K562 (cell line): Measurements from ENCODE around the gene NOL12. TPM values are rescaled to one million over a fixed set of nuclear protein-coding genes. Genes with fewer than 3 reads are reported as not detected.
A peak's percentile ranks its signal among the peaks of the same experiment; 100 is the strongest.

Experiments
- CTBP1 ChIP-seq: fragments of 450-650 bp; IDR thresholded peaks from 2 replicates; pipeline ENCODE4 v1.6.1; 2016; ENCODE audit warnings: borderline replicate concordance
- CTCF ChIP-seq, 3 experiments: IDR thresholded peaks in 2 of 3; conservative IDR thresholded peaks in 1 of 3; 2 replicates each; pipeline ENCODE4 v1.5.1; 2011 to 2012; ENCODE audit warnings: low read length in 3 of 3, mild to moderate bottlenecking in 3 of 3, control low read depth in 2 of 3, improper control_type of control experiment in 1 of 3, inconsistent platforms in 1 of 3, low read depth in 1 of 3, mixed read lengths in 1 of 3, moderate library complexity in 1 of 3; ENCODE audit not compliant: insufficient read depth in 2 of 3
- EHMT2 ChIP-seq: fragments of 450-650 bp; IDR thresholded peaks from 2 replicates; pipeline ENCODE4 v1.6.1; 2018; ENCODE audit warnings: antibody characterized with exemption
- ESRRB ChIP-seq: fragments of 250-450 bp; sonication (Bioruptor Pico); IDR thresholded peaks from 2 replicates; pipeline ENCODE4 v1.5.0; 2020; ENCODE audit warnings: mild to moderate bottlenecking, moderate library complexity, borderline replicate concordance
- FOXM1 ChIP-seq, 2 experiments: fragments of 450-650 bp in 1 of 2; sonication (generic) in 1 of 2; formaldehyde crosslinking in 1 of 2; IDR thresholded peaks; 2 replicates each; pipeline versions ENCODE4 v1.6.1 to v1.9.0; 2017 to 2022; ENCODE audit warnings: low read depth in 2 of 2, mild to moderate bottlenecking in 2 of 2, missing genetic modification reagents in 1 of 2, moderate library complexity in 1 of 2
- GTF2E2 ChIP-seq: fragments of 200-800 bp; sonication (Bioruptor generic); IDR thresholded peaks from 2 replicates; pipeline ENCODE4 v1.6.1; 2016; ENCODE audit warnings: missing genetic modification characterization, missing compliant biosample characterization
- HEY1 ChIP-seq: fragments of 250-450 bp; sonication (Bioruptor Pico); IDR thresholded peaks from 2 replicates; pipeline ENCODE4 v1.5.0; 2020; ENCODE audit warnings: mild to moderate bottlenecking, moderate library complexity, borderline replicate concordance
- KLF1 ChIP-seq: fragments of 450-650 bp; IDR thresholded peaks from 2 replicates; pipeline ENCODE4 v1.6.1; 2016; ENCODE audit warnings: missing genetic modification characterization, missing compliant biosample characterization
- MAFF ChIP-seq: IDR thresholded peaks from 2 replicates; pipeline ENCODE4 v1.6.1; 2012; ENCODE audit warnings: low read length, improper control_type of control experiment
- PHTF2 ChIP-seq: fragments of 250-450 bp; sonication (Bioruptor Pico); IDR thresholded peaks from 2 replicates; pipeline ENCODE4 v1.5.0; 2021; ENCODE audit warnings: mild to moderate bottlenecking
- POLR2B ChIP-seq: fragments of 450-650 bp; IDR thresholded peaks from 2 replicates; pipeline ENCODE4 v1.6.1; 2018; ENCODE audit warnings: low read depth; ENCODE audit not compliant: partially characterized antibody
- PRMT5 ChIP-seq: sonication (generic); formaldehyde crosslinking; IDR thresholded peaks from 2 replicates; pipeline ENCODE4 v1.5.0; 2020; ENCODE audit warnings: missing genetic modification reagents
- RCOR1 ChIP-seq, 2 experiments: IDR thresholded peaks; 2 replicates each; pipeline ENCODE4 v1.6.1; 2012; ENCODE audit warnings: low read depth in 2 of 2, low read length in 2 of 2, borderline replicate concordance in 1 of 2, improper control_type of control experiment in 1 of 2
- SMAD3 ChIP-seq: fragments of 450-650 bp; formaldehyde crosslinking; conservative IDR thresholded peaks from 2 replicates; pipeline ENCODE4 v1.4.0; 2020; ENCODE audit warnings: mild to moderate bottlenecking
- TFAP4 ChIP-seq: sonication (generic); formaldehyde crosslinking; IDR thresholded peaks from 2 replicates; pipeline ENCODE4 v1.8.0; 2022; ENCODE audit warnings: missing genetic modification reagents, mild to moderate bottlenecking, moderate library complexity, borderline replicate concordance
- XRCC4 ChIP-seq: IDR thresholded peaks from one replicate; pipeline ENCODE4 v1.6.1; 2011; ENCODE audit not compliant: insufficient read depth, insufficient read length; ENCODE audit errors: extremely low read depth
- ZC3H4 ChIP-seq: sonication (generic); formaldehyde crosslinking; IDR thresholded peaks from 2 replicates; pipeline ENCODE4 v1.9.0; 2021; ENCODE audit warnings: missing genetic modification reagents, borderline replicate concordance
- ZNF644 ChIP-seq: fragments of 200-800 bp; sonication (Bioruptor generic); IDR thresholded peaks from 2 replicates; pipeline ENCODE4 v1.6.1; 2016; ENCODE audit warnings: low read depth, missing genetic modification characterization, missing compliant biosample characterization
- polyA plus RNA-seq, 8 experiments: library from polyadenylated mRNA; depleted of rRNA in 4 of 8; stranded (reverse) in 5 of 8; unstranded in 3 of 8; fragments of >200 nt; fragmentation: Nextera tagmentation in 2 of 8; fragmentation: Illumina TruSeq in 1 of 8; extraction: Ambion mirVana in 2 of 8; extraction: Trizol in 1 of 8; gene quantifications; 2 replicates each; pipeline versions ENCODE4 v1.2.1 to v1.2.3, GENCODE V29; 2011 to 2014; ENCODE audit warnings: inconsistent platforms in 1 of 8, missing spikeins in 1 of 8
- total RNA-seq, 7 experiments: library from RNA; depleted of rRNA in 6 of 7; stranded (reverse); fragments of >200 nt in 6 of 7; fragmentation: Illumina TruSeq in 2 of 7; extraction: Trizol in 2 of 7; gene quantifications; 2 replicates each; pipeline versions ENCODE4 v1.2.1 to v1.2.3, GENCODE V29; 2011 to 2021; ENCODE audit warnings: low replicate concordance in 1 of 7
- TF ChIP-seq, protein P1 (sequence below), 2 experiments: fragments of 450-650 bp; IDR thresholded peaks; 2 replicates each; pipeline ENCODE4 v1.6.1; 2016
- TF ChIP-seq, protein P2 (sequence below): sonication (generic); formaldehyde crosslinking; IDR thresholded peaks from 2 replicates; pipeline ENCODE4 v1.8.0; 2022; ENCODE audit warnings: mild to moderate bottlenecking, missing genetic modification reagents
- TF ChIP-seq, protein P3 (sequence below): fragments of 450-650 bp; IDR thresholded peaks from 2 replicates; pipeline ENCODE4 v1.6.1; 2016; ENCODE audit warnings: missing biosample characterization, missing genetic modification characterization

The NOL12 gene
- total and polyA plus RNA-seq, 9 of the 15 experiments (the other 6 are each of a cell fraction or from before 2014, with no cell fraction given), result 2.8 to 40.9 (median 28.5) TPM

GRCh38 chr22:37674951-37675929, 10.9 kb upstream of the NOL12 start, which contains the start of gene LGALS1 (continued):
- TF ChIP-seq CTCF (IDR thresholded peaks at IDR 0.05 in 2 of 3, conservative IDR thresholded peaks at IDR 0.05 in 1 of 3; ENCODE audit: insufficient read depth in 2 of 3, low read depth in 1 of 3, low read length in 3 of 3), result peak in 1 of 3 experiments; percentile 29; a peak in 1 of 6 replicates
- TF ChIP-seq RCOR1 (IDR thresholded peaks at IDR 0.05; ENCODE audit: borderline replicate concordance in 1 of 2, low read depth in 2 of 2, low read length in 2 of 2), result peak in 1 of 2 experiments; percentile 34; a peak in 2 of 4 replicates
- peak; percentile 65 for TF ChIP-seq TFAP4 (CRISPR knock-in tag)
- TF ChIP-seq HEY1, result no peak
- TF ChIP-seq CTBP1, result peak; percentile 88
- TF ChIP-seq ZNF644, result no peak
- TF ChIP-seq EHMT2, result no peak
- no peak for TF ChIP-seq SMAD3 (CRISPR knock-in tag)
- TF ChIP-seq KLF1 (tag), result peak; percentile 84
- no peak for TF ChIP-seq PHTF2 (CRISPR knock-in tag)
- TF ChIP-seq PRMT5, result no peak
- peak; percentile 70 for TF ChIP-seq POLR2B
- TF ChIP-seq XRCC4, result no peak
- no peak for TF ChIP-seq ESRRB (CRISPR knock-in tag)
- TF ChIP-seq GTF2E2, result no peak
- peak; percentile 84 for TF ChIP-seq FOXM1 (IDR thresholded peaks at IDR 0.05; ENCODE audit: low read depth)
- peak; percentile 64; the same call in 1 of the 2 replicates for TF ChIP-seq FOXM1 (CRISPR knock-in tag; IDR thresholded peaks at IDR 0.05; ENCODE audit: low read depth)
- TF ChIP-seq, protein P1, sequence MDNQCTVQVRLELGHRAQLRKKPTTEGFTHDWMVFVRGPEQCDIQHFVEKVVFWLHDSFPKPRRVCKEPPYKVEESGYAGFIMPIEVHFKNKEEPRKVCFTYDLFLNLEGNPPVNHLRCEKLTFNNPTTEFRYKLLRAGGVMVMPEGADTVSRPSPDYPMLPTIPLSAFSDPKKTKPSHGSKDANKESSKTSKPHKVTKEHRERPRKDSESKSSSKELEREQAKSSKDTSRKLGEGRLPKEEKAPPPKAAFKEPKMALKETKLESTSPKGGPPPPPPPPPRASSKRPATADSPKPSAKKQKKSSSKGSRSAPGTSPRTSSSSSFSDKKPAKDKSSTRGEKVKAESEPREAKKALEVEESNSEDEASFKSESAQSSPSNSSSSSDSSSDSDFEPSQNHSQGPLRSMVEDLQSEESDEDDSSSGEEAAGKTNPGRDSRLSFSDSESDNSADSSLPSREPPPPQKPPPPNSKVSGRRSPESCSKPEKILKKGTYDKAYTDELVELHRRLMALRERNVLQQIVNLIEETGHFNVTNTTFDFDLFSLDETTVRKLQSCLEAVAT (IDR thresholded peaks at IDR 0.05), result peak in 1 of 2 experiments; percentile 74; a peak in 1 of 4 replicates
- TF ChIP-seq, protein P2, sequence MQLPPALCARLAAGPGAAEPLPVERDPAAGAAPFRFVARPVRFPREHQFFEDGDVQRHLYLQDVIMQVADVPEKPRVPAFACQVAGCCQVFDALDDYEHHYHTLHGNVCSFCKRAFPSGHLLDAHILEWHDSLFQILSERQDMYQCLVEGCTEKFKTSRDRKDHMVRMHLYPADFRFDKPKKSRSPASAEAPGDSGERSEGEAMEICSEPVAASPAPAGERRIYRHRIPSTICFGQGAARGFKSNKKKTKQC (CRISPR knock-in tag), result no peak
- no peak for TF ChIP-seq ZC3H4 (CRISPR knock-in tag)
- TF ChIP-seq, protein P3, sequence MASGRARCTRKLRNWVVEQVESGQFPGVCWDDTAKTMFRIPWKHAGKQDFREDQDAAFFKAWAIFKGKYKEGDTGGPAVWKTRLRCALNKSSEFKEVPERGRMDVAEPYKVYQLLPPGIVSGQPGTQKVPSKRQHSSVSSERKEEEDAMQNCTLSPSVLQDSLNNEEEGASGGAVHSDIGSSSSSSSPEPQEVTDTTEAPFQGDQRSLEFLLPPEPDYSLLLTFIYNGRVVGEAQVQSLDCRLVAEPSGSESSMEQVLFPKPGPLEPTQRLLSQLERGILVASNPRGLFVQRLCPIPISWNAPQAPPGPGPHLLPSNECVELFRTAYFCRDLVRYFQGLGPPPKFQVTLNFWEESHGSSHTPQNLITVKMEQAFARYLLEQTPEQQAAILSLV (tag), result no peak
- TF ChIP-seq MAFF, result no peak
